A673 (cell line): ENCODE results near the gene TRAF7. TPM values are rescaled to one million over a fixed set of nuclear protein-coding genes. Genes with fewer than 3 reads are reported as not detected.
"Not testable (repeated sequence)": the region's sequence is repeated elsewhere in the genome, so short reads cannot be mapped to it uniquely, and the experiment has no call there.

ENCODE experiments used
- BruUV-seq: library from RNA; stranded (reverse); fragments of 400-500 nt; replicated peaks from 2 replicates; lab custom pipeline; 2021; lab: Mats Ljungman, UMichigan
- CTCF ChIA-PET: fragments of 300-600 bp; sonication (Branson Sonifier 250); formaldehyde crosslinking; loops from one replicate; lab custom pipeline; 2022; ENCODE audit warnings: antibody characterized with exemption; lab: Charles Lee
- POLR2A ChIA-PET: fragments of 300-600 bp; sonication (Branson Sonifier 250); formaldehyde crosslinking; loops from one replicate; lab custom pipeline; 2022; ENCODE audit warnings: antibody characterized with exemption; ENCODE audit not compliant: low non-redundant PET; lab: Charles Lee
- DNase-seq: peaks from one replicate; pipeline ENCODE4 v3.0.0-alpha.2; 2015; ENCODE audit warnings: low spot score
- H3K27ac ChIP-seq: fragments of 200-600 bp; sonication (generic); 2 replicates; pipeline ENCODE4 v1.5.1; 2016; ENCODE audit warnings: mixed run types, low read depth, mild to moderate bottlenecking, mixed read lengths, antibody characterized with exemption, low read length; ENCODE audit not compliant: poor library complexity, severe bottlenecking
- H3K27me3 ChIP-seq: fragments of 200-600 bp; sonication (generic); replicated peaks from 2 replicates; pipeline ENCODE4 v1.6.1; 2017; ENCODE audit warnings: mixed run types, low read depth, mild to moderate bottlenecking, mixed read lengths, antibody characterized with exemption, low read length; ENCODE audit not compliant: insufficient read depth, poor library complexity
- H3K36me3 ChIP-seq: fragments of 200-600 bp; sonication (generic); 2 replicates; pipeline ENCODE4 v1.6.1; 2016; ENCODE audit warnings: mixed run types, mild to moderate bottlenecking, mixed read lengths, antibody characterized with exemption, low read length; ENCODE audit not compliant: insufficient read depth, poor library complexity, severe bottlenecking
- H3K4me1 ChIP-seq: fragments of 200-600 bp; sonication (generic); 2 replicates; pipeline ENCODE4 v1.6.1; 2017; ENCODE audit warnings: mixed run types, mild to moderate bottlenecking, mixed read lengths, antibody characterized with exemption, low read length; ENCODE audit not compliant: insufficient read depth, poor library complexity, severe bottlenecking
- H3K4me3 ChIP-seq: fragments of 200-600 bp; sonication (generic); 2 replicates; pipeline ENCODE4 v1.5.1; 2016; ENCODE audit warnings: low read depth, mixed run types, mild to moderate bottlenecking, mixed read lengths, low read length; ENCODE audit not compliant: poor library complexity, severe bottlenecking
- H3K9me3 ChIP-seq: fragments of 200-600 bp; sonication (generic); 2 replicates; pipeline ENCODE4 v1.6.1; 2016; ENCODE audit warnings: mixed run types, low read depth, mild to moderate bottlenecking, mixed read lengths, antibody characterized with exemption, low read length; ENCODE audit not compliant: poor library complexity, severe bottlenecking
- intact Hi-C: fragments of 100-400 bp; cut with micrococcal nuclease; formaldehyde crosslinking; loops from one replicate; pipeline ENCODE4 v1.10.0; 2022; ENCODE audit not compliant: unreplicated experiment
- total RNA-seq: library from RNA; stranded (reverse); gene quantifications from 2 replicates; pipeline ENCODE4 v1.2.3, GENCODE V29; 2021

Gene TRAF7
- total RNA-seq, 1 experiment from 2014 or later = 96.7 TPM

- H3K4me1 ChIP-seq = peaks cover 31% of the 10 kb centered on the region
- DNase-seq, H3K4me3 ChIP-seq, H3K9me3 ChIP-seq, BruUV-seq, H3K27me3 ChIP-seq, intact Hi-C loops, H3K36me3 ChIP-seq, CTCF ChIA-PET, POLR2A ChIA-PET: not testable (repeated sequence)
- peak overlapping the region; percentile 90 for H3K27ac ChIP-seq
Observed at GRCh38 chr16:2124377-2124693, 31.2 kb upstream of the TRAF7 start.

- POLR2A ChIA-PET, BruUV-seq, H3K36me3 ChIP-seq, H3K9me3 ChIP-seq, intact Hi-C loops, H3K27me3 ChIP-seq: not testable (repeated sequence)
- CTCF ChIA-PET = interaction anchor here (0.5 kb wide), 1 partner anchor 1291 kb away, joined by 5 read pairs; no protein-coding TSS in a partner anchor
- Histone ChIP-seq H3K4me3 (peak overlapping the region; percentile 17), H3K4me1 (peaks cover 31% of the 10 kb centered on the region), H3K27ac (peak overlapping the region; percentile 90)
- DNase-seq = peak; percentile 79
Observed at GRCh38 chr16:2124694-2125444, 30.7 kb upstream of the TRAF7 start.

DNA sequence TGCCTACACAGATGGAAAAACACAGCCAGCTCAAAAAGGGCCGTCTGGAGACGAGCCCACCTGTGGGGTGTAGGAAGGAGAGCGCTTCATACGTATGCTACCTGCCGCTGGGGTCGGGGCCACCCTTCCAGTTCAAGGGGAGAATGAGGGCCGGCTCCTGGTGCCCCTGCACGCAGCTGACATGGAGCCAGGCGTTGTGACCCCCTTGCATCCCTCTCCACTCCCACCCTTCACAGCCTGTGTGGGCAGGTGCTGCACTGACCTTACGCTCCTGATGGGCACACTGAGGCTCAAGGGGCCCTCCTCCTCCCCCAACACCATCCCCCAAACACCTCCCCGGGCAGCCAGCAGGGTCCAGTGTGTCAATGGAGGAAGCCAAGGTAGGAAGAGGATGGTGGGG, 30.0 kb upstream of the TRAF7 start:
- CTCF ChIA-PET = interaction anchor here (0.5 kb wide), 1 partner anchor 1291 kb away, joined by 5 read pairs; no protein-coding TSS in a partner anchor
- H3K4me3 ChIP-seq, intact Hi-C loops: not testable (repeated sequence)

DNA sequence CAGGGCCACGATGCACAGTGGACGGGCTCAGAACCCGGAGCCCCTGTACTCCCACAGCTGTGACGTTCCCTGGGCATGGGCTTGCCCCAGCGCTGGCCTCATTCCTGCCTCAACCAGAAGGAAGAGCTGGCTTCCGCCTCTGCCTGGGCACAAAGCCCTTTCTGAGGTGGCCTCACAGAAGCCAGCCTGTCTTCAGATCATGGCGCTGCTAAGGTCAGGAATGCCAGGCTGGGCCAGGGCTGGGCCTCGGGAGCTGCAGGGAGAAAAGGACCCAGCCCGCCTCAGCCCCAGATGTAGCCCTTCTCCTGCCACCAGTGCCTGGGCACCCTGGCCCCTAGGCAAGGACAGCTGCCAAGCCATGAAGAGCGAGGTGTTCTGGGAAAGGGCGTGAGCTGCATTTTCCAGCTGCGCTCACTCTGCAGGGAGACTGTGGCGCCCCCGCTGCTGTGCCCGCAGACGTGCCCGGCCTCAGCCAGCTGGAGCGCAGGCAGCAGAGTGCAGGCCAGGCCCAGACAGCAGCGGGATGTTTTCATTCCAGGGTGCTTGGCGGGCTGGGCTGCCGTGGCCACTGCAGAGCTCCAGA, 29.3 kb upstream of the TRAF7 start:
- CTCF ChIA-PET, DNase-seq, H3K4me3 ChIP-seq, H3K9me3 ChIP-seq, POLR2A ChIA-PET, intact Hi-C loops, H3K27me3 ChIP-seq, H3K36me3 ChIP-seq, BruUV-seq: not testable (repeated sequence)
- H3K27ac ChIP-seq = peak overlapping the region; percentile 90
- H3K4me1 ChIP-seq = peaks cover 31% of the 10 kb centered on the region

More for the DNA sequence above, 30.0 kb upstream of the TRAF7 start:
- H3K9me3 ChIP-seq, POLR2A ChIA-PET, H3K27me3 ChIP-seq, BruUV-seq, DNase-seq, H3K36me3 ChIP-seq: not testable (repeated sequence)
- Histone ChIP-seq H3K27ac (peak overlapping the region; percentile 90), H3K4me1 (peaks cover 31% of the 10 kb centered on the region)

GRCh38 chr16:2126928-2127556, 28.5 kb upstream of the TRAF7 start:
- H3K27me3 ChIP-seq, H3K4me3 ChIP-seq, DNase-seq, BruUV-seq, CTCF ChIA-PET, H3K9me3 ChIP-seq, H3K36me3 ChIP-seq, intact Hi-C loops, POLR2A ChIA-PET: not testable (repeated sequence)
- Histone ChIP-seq H3K4me1 (peaks cover 31% of the 10 kb centered on the region), H3K27ac (peak overlapping the region; percentile 90)

DNA sequence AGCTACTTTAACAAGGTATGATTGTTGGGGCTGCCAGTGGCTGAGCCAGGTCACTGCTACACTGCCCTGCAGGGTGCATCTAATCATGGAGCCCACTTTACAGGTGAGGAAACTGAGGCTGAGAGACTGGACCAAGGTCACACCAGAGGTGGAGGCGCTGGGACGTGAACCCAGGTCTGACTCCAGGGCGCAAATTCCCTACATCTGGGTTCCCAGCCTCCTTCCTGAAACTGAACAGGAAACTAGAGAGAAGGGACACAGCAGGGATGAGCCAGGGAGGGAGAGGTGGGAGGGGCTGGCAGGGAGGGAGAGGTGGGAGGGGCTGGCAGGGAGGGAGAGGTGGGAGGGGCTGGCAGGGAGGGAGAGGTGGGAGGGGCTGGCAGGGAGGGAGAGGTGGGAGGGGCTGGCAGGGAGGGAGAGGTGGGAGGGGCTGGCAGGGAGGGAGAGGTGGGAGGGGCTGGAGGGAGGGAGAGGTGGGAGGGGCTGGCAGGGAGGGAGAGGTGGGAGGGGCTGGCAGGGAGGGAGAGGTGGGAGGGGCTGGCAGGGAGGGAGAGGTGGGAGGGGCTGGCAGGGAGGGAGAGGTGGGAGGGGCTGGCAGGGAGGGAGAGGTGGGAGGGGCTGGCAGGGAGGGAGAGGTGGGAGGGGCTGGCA, 27.8 kb upstream of the TRAF7 start:
- DNase-seq = peak; percentile 76
- H3K36me3 ChIP-seq, POLR2A ChIA-PET: not testable (repeated sequence)

DNA sequence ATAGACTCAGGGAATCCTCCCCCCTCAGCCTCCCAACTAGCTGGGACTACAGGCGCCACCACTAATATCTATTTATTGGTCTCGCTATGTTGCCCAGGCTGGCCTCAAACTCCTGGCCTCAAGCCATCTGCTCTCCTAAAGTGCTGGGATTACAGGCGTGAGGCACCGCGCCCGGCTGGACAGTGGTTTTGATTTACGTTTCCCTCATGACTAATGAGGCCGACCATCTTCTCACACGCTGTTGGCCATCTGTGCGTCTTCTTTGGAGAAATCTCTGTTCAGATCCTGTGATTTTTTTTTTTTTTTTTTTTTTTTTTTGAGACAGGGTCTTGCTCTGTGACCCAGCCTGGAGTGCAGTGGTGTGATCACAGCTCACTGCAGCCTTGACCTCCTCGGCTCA, 26.3 kb upstream of the TRAF7 start:
- Histone ChIP-seq H3K27ac (peak overlapping the region; percentile 82), H3K4me1 (peaks cover 29% of the 10 kb centered on the region)
- H3K9me3 ChIP-seq, H3K4me3 ChIP-seq, intact Hi-C loops, CTCF ChIA-PET, H3K27me3 ChIP-seq, BruUV-seq, DNase-seq, POLR2A ChIA-PET, H3K36me3 ChIP-seq: not testable (repeated sequence)

More for the DNA sequence above, 27.8 kb upstream of the TRAF7 start:
- BruUV-seq, intact Hi-C loops, H3K4me3 ChIP-seq, H3K9me3 ChIP-seq, H3K27me3 ChIP-seq, CTCF ChIA-PET: not testable (repeated sequence)
- H3K4me1 ChIP-seq = peaks cover 31% of the 10 kb centered on the region
- peak overlapping the region; percentile 90 for H3K27ac ChIP-seq
